D341Med (cell line): Measurements from ENCODE around the gene JMJD1C.
"Not testable (repeated sequence)": the region's sequence is repeated elsewhere in the genome, so short reads cannot be mapped to it uniquely, and the experiment has no call there.

Experiments
- DNase-seq: peaks from one replicate; pipeline ENCODE4 v3.0.0; 2012; ENCODE audit warnings: low spot score

Gene JMJD1C

GRCh38 chr10:63348245-63348850, 117.4 kb downstream of the JMJD1C start:
- DNase-seq: no peak

GRCh38 chr10:63346015-63346441, 119.7 kb downstream of the JMJD1C start:
- DNase-seq: no peak

- no peak for DNase-seq
These were observed 121.5 kb downstream of the JMJD1C start for GRCh38 chr10:63344269-63344668.

GRCh38 chr10:63343476-63343875, 122.3 kb downstream of the JMJD1C start:
- no peak for DNase-seq

DNA sequence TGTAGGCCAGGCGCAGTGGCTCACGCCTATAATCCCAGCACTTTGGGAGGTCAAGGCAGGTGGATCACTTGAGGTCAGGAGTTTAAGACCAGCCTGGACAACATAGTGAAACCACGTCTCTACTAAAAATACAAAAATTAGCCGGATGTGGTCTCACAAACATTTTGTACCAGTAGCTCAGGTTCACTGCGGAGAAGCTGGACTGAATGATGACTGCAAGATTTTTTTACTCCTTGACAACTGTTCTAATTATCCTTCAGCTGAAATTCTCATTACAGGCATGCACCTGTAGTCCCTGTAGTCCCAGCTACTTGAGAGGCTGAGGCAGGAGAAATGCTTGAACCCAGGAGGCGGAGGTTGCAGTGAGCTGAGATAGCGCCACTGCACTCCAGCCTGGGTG, 126.1 kb downstream of the JMJD1C start:
- DNase-seq: not testable (repeated sequence)

DNA sequence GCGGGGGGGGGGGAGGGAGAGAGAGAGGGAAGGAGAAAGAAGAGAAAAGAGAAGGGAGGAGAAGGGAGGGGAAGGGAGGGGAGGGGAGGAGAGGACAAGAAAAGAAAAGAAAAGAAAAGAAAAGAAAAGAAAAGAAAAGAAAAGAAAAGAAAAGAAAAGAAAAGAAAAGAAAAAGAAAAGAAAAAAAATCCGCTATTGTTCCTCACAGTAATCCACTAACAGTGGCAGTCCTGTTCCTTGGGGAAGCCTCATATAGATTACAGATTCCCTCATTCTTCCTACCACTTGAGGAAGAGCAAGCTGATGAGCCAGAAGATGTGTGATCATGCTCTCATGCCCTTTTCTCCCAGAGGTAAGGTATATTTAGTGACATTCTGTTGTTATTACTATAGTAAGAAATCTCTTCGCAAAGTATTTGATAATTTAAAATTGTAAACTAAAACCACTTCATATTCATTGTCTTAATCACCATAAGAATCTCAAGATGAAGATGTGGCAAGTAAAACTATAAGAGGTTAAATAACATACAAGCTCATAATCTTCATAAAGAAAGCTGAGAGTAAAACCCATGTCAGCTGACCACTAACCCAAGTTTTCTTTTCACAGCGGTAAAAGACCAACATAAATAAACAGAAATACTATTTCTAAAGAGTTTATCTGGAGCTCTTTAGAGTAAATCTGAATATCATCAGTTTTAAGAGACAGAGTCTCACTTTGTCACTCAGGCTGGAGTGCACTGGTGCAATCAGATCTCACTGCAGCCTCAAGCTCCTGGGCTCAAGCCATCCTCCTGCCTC, 128.1 kb downstream of the JMJD1C start:
- DNase-seq: no peak

- no peak for DNase-seq
These were observed 134.2 kb downstream of the JMJD1C start for GRCh38 chr10:63331586-63331985.

DNA sequence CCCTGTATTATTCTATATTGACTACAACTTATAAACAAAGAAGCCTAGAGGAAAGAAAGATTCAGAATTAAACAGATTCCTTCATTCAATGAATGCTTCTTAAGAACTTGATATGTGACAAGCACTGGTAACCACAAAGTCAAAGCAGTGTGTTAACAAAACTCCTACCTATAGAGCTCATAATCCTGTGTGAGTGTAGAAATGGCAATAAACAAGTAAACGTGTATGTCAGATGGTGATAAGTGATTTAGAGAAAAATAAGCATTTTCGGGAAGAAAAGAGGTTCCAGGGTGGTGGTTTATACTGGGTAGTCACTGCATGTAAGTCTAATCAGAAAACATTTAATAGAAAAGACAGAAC, 141.3 kb downstream of the JMJD1C start:
- DNase-seq: no peak

- no peak for DNase-seq
These were observed 141.9 kb downstream of the JMJD1C start for GRCh38 chr10:63323701-63324494.

- no peak for DNase-seq
These were observed 145.1 kb downstream of the JMJD1C start for GRCh38 chr10:63320683-63321082.

- DNase-seq: no peak
These were observed 146.5 kb downstream of the JMJD1C start for GRCh38 chr10:63319231-63319630.

DNA sequence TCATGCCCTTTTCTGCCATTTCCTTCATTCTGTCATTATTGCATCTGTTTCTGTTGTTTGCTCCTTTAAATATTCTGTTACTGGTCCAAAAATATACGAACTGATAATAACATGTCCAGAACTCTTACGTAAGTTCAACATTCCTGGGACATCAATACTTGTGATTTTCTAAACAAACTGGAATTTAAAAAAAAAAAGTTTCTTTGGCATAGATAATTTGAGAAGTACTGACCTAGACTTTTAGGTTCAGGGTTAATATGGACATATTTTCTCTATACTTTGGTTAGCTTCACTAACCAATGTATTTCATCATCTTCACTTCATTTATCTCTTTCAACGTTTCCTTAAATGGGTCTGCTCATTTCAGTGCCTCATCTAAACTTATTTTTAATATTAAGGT, 147.3 kb downstream of the JMJD1C start:
- DNase-seq: no peak

DNA sequence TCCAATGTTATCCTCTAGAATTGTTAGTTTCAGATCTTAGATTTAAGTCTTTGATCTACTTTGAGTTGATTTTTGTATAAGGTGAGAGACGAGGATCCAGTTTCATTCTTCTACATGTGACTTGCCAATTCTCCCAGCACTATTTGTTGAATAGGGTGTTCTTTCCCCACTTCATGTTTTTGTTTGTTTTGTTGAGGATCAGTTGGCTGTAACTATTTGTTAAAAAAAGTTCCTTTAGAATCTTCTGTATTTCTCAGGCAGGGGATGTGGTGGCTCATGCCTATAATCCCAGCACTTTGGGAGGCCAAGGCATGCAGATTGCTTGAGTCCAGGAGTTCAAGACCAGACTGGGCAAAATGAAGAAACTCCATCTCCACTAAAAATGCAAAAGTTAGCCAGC, 151.8 kb downstream of the JMJD1C start:
- no peak for DNase-seq

- DNase-seq: no peak
These were observed 152.6 kb downstream of the JMJD1C start for GRCh38 chr10:63313066-63313717.

- no peak for DNase-seq
These were observed 157.1 kb downstream of the JMJD1C start for GRCh38 chr10:63308628-63309027.

- no peak for DNase-seq
These were observed 161.6 kb downstream of the JMJD1C start for GRCh38 chr10:63304146-63304545.

DNA sequence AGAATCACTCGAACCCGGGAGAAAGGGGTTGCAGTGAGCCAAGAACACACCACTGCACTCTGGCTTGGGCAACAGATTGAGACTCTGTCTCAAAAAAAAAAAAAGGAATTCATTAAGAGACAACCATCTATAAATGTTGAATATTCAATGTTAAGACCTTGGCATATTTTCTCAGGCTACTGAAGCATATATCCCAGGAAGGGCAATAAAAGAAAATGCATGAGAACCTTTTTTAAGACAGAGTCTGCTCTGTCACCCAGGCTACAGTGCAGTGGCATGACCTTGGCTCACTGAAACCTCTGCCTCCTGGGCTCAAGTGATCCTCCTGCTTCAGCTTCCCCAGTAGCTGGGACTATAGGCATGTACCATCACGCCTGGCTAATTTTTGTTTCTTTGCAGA, 165.0 kb downstream of the JMJD1C start:
- no peak for DNase-seq

DNA sequence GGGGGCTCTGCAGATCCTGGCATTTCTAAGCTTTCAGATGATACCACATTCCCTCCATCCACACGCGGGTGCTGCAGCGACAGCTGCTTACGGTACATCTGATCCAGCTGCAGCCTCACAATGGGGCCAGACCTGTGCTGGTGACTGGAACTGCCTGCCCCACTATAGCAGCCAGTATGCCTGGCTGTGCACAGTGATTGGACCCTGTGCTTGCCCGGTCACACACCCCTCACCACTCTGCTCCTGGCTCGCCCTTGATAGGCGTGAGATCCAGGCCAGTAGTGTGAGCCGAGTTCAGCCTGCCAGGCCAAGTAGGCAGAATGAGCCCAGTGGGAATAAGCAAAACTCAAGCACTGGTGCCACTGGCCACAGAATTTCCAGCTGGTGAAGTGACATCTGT, 167.8 kb downstream of the JMJD1C start:
- no peak for DNase-seq

- DNase-seq: no peak
These were observed 171.0 kb downstream of the JMJD1C start for GRCh38 chr10:63294781-63295180.

- not testable (repeated sequence) for DNase-seq
These were observed 172.9 kb downstream of the JMJD1C start for GRCh38 chr10:63292847-63293246.

- no peak for DNase-seq
These were observed 177.6 kb downstream of the JMJD1C start for GRCh38 chr10:63288170-63288569.

GRCh38 chr10:63286754-63287264, 179.0 kb downstream of the JMJD1C start:
- DNase-seq: no peak
